H1 (cell line): Measurements from ENCODE around the gene HDAC8.

Experiments
- BRCA1 ChIP-seq: IDR thresholded peaks from 2 replicates; pipeline ENCODE4 v1.6.1; 2012; ENCODE audit warnings: low read depth, low read length, improper control_type of control experiment
- CHD2 ChIP-seq: IDR thresholded peaks from 2 replicates; pipeline ENCODE4 v1.6.1; 2012; ENCODE audit warnings: low read length, improper control_type of control experiment
- CTCF ChIP-seq, 3 experiments: IDR thresholded peaks; 1 replicate in 2 of 3; 2 replicates in 1 of 3; pipeline versions ENCODE4 v1.5.1 to v1.6.1; 2011; ENCODE audit warnings: low read length in 3 of 3, mild to moderate bottlenecking in 3 of 3, inconsistent platforms in 2 of 3, low read depth in 1 of 3, moderate library complexity in 1 of 3; ENCODE audit not compliant: insufficient read depth in 1 of 3; ENCODE audit errors: control extremely low read depth in 1 of 3
- EP300 ChIP-seq, 2 experiments: IDR thresholded peaks; 1 replicate in 1 of 2; 2 replicates in 1 of 2; pipeline ENCODE4 v1.6.1; 2011 to 2012; ENCODE audit warnings: low read depth in 2 of 2, low read length in 2 of 2, mild to moderate bottlenecking in 2 of 2, borderline replicate concordance in 1 of 2, inconsistent platforms in 1 of 2, moderate library complexity in 1 of 2
- EZH2 ChIP-seq: fragments of 200-600 bp; sonication (generic); IDR thresholded peaks from 2 replicates; pipeline ENCODE4 v1.7.1; 2012; ENCODE audit warnings: low read depth, mild to moderate bottlenecking, moderate library complexity, low read length, inconsistent platforms; ENCODE audit not compliant: severe bottlenecking
- JUN ChIP-seq: IDR thresholded peaks from 2 replicates; pipeline ENCODE4 v1.6.1; 2011; ENCODE audit warnings: low read depth, mild to moderate bottlenecking, improper control_type of control experiment, low read length
- POU5F1 ChIP-seq: IDR thresholded peaks from 2 replicates; pipeline ENCODE4 v1.6.1; 2011; ENCODE audit warnings: low read depth, mild to moderate bottlenecking, low read length, moderate library complexity
- SIN3A ChIP-seq, 2 experiments: IDR thresholded peaks in 1 of 2; conservative IDR thresholded peaks in 1 of 2; 2 replicates each; pipeline ENCODE4 v1.6.1; 2011 to 2012; ENCODE audit warnings: low read length in 2 of 2, improper control_type of control experiment in 1 of 2, low read depth in 1 of 2, mild to moderate bottlenecking in 1 of 2
- SIRT6 ChIP-seq: IDR thresholded peaks from one replicate; pipeline ENCODE4 v1.7.1; 2012; ENCODE audit warnings: low read length, inconsistent platforms
- USF2 ChIP-seq: IDR thresholded peaks from 2 replicates; pipeline ENCODE4 v1.6.1; 2011; ENCODE audit warnings: low read length, improper control_type of control experiment
- YY1 ChIP-seq: IDR thresholded peaks from 2 replicates; pipeline ENCODE4 v1.6.1; 2011; ENCODE audit warnings: low read depth, mild to moderate bottlenecking, low read length
- ZNF274 ChIP-seq: IDR thresholded peaks from 2 replicates; pipeline ENCODE4 v1.7.0; 2012; ENCODE audit warnings: low read length, borderline replicate concordance; ENCODE audit errors: extremely low read depth

- TF ChIP-seq ZNF274 = no peak
- TF ChIP-seq CTCF (IDR thresholded peaks at IDR 0.05; ENCODE audit: control extremely low read depth in 1 of 3, insufficient read depth in 1 of 3, low read depth in 1 of 3, low read length in 3 of 3) = no peak
- TF ChIP-seq POU5F1 = no peak
- no peak for TF ChIP-seq YY1
- TF ChIP-seq SIN3A (conservative IDR thresholded peaks at IDR 0.05 in 1 of 2, IDR thresholded peaks at IDR 0.05 in 1 of 2; ENCODE audit: low read depth in 1 of 2, low read length in 2 of 2) = no peak
- TF ChIP-seq SIRT6 = no peak
- TF ChIP-seq JUN = no peak
- TF ChIP-seq BRCA1 = no peak
- no peak for TF ChIP-seq CHD2
- no peak for TF ChIP-seq EP300 (IDR thresholded peaks at IDR 0.05; ENCODE audit: borderline replicate concordance in 1 of 2, low read depth in 2 of 2, low read length in 2 of 2)
- TF ChIP-seq EZH2 = no peak
- TF ChIP-seq USF2 = no peak
Observed at GRCh38 chrX:72399816-72400215, 172.8 kb downstream of the HDAC8 start.
